ENCODE measurements around the gene PPIL1.

PPIL1 gene

DNA sequence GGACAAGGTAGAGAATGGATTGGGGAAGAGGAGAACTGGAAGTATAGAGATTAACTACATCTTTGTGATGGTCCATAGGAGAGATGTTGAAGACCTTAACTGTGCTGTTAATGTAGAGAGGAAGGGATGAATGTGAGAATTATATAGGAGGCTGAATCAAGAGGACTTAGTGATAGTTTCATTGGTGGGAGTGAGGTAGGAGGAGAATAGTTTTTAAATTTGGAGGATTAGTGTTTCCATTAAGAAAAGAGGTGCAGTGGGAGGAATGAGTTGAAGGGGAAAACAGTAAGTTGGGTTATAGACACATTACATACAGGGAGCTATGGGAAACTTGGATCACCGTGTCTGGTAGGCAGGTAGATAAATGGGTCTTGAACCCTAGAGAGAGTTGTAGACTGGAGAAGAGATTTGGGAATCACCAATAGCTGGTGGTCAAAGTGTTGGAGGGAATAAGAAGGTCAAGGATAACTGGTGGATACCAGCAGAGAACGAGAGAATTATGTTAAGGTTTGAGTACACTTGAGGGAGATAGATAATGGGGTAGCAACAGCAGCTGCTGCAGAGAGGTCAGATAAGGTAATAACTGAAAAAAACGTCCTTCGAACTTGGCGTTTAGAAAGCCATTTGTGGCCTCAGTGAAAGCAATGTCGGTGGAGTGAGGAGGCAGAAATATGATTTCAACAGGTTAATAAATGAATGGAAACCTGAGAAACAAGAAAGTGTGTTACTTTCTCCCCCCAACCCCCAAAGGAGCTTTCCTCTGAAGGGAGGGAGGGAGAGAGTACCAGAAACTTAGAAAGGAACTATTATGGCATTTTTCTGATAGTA is 14.3 kb upstream of the PPIL1 start:
- in situ Hi-C loops (cut with MboI; ENCODE audit: low sequenced_read_pairs): no loop called here

DNA sequence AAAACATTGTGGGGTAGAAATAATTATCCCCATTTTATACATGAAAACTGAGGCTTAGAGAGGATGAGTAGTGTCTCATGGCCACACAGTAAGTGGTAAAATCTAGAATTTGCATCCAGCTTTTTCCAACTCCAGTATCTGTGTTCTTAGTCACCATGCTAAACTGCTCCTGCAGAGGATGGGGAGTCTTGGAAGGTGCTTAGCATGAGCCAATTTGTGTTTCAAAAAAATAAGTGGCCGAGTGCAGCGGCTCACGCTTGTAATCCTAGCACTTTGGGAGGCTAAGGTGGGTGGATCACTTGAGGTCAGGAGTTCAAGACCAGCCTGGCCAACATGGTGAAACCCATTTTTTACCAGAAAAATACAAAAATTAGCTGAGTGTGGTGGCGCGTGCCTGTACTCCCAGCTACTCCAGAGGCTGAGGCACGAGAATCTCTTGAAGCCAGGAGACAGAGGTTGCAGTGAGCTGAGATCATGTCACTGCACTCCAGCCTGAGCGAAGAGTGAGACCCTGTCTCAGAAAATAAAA is 13.6 kb upstream of the PPIL1 start:
- in situ Hi-C loops (cut with MboI; ENCODE audit: low sequenced_read_pairs): no loop called here

DNA sequence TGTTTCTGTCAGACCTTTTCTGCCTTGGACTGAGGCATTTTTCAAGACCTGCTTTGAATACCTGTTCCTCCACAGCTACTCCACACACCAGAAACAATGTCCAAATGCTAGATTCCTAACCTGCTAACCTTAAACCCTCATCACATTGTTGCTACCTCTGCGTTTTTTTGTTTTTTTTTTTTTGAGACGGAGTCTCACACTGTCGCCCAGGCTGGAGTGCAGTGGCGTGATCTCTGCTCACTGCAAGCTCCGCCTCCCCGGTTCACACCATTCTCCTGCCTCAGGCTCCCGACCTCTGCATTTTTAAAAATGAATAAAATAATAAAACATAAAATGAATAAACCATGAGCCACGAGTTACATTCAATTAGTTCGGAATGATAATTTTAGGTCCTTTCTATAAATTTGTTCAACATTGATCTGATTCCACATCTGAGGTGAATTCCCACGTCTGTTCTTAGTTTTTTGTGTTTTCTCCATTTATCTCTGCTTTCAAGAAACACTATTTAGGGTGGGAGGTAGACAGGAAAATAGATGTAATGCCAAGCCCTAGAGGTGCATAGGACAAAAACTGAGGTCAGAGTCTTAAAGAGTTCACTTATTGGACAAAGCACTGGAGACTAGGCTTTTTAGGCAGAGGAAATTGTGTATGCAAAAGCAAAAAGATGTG is 12.5 kb upstream of the PPIL1 start:
- in situ Hi-C loops (cut with MboI; ENCODE audit: low sequenced_read_pairs): no loop called here

DNA sequence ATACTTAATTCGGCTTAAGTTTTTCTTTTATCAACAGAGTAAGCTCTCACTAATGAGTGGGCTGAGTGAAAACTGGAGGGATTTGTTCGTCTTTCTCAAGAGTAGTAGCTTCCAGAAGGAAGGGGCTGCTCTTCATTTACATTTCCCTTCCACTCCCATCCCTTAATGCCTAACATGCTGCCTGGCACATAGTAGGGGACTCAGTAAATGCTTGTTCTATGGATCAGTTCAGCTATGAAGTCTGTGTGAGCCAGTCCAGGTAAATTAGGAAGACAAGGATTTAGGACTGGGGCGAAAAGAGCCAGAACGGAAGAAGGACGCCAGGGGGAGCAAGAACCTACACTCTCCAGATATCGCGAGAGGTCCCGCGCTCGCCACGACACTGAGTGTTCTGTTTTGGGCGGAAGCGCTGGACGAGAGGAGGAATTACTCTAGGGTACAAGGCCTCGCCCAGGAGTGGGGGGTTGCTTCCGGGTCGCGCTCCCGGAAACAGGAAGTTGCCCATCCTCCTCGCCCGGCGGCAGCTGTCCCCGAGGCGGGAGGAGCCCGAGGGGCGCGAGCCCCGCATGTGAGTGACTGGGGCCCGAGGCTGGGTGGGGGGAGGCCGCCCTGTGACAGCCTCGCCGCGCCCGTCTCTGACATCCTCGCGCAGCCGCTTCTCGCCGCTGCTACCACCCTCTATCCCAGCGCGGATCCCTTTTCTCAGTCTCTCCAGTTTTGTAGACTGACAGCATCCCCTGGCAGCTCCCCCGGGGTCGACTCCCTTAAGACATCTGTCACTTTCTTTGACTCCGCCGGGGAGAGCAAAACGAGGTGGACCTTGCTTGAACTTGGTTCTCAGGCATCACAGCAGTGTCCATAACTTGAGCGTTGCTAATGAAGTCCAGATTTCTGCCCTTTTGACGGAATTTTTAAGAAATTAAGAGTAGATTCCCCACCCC is 11.1 kb upstream of the PPIL1 start, which contains the start of gene C6orf89:
TSS of gene C6orf89 (plus strand) at position 492 of the 941 bp plus-strand sequence. CDS start 13,493 bp downstream, outside the sequence.
- in situ Hi-C loops (cut with MboI; ENCODE audit: low sequenced_read_pairs): no loop called here

DNA sequence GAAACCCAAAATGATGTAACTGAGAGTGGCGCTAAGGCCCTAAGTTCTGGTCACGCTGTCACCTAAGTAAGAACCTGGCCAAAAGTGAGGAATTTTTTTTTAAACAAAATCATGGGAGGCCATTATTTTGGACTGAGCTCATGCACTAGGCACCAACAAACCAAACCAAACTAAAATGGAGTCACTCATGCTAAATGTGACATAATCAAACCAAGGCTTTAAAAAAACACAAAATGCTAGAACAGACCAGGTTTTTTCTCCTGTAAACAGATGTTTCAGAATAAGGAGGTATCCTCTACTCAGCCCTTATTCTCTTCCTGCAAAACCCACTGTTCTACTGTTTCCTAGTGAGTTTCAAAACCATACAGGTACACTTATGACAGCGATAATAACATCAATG is 10.0 kb upstream of the PPIL1 start:
- in situ Hi-C loops (cut with MboI; ENCODE audit: low sequenced_read_pairs): no loop called here

DNA sequence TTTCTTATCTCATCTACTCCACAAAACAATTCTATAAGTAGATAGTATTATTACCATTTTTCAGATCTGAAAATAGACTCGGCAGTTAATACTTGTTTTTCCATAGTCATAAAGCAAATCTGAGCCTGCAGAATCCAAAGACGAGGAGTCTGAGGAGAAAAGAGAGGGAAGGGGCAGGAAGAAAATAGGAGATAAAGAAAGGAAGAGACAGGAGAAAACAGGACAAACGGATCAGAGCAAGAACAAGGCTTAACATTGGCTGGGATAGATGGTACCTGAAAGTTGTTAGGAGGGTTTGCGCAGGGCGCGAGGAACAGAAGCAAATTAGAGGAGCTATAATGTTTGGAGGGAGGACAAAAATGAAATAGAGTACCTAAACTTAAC is 639 bp upstream of the PPIL1 start:
- in situ Hi-C loops (cut with MboI; ENCODE audit: low sequenced_read_pairs): no loop called here

DNA sequence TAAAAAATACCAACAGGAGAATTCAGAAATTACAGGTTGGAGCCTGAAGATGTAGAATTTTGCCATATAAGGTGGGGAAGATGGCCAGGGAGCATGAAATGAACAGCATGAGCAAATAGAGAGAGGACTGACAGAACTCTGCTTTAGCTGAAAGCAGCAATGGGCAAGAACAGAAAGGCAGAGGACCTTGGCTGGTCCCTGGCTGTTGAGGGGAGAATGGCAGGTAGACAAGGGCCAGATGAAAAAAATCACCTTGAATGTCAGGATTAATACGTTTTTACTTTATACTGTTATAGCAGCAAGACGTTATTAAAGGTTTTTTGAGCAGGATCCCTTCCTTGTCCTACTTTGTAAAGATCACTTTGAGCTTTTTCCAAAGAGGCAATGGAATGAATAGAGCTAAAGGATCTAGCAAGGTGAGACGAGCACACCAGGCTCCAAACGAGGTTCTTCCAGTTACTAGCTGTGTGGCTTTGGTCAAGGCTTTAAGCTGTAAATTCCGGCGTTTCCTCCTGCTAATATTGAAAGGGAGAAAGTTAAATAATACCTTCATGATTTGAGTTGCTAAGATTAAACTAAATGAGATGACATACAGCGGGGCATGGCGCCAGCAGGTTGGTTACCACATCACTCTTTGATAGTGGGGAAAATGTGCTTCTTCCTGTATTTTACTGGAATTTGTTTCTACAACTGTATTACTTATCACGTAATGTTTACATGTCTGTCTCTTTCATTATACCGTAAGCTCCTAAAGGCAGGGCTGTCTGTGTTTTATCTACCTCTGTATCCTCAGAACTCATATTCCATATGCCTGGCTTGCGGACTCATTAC is 776 bp downstream of the PPIL1 start:
- in situ Hi-C loops (cut with MboI; ENCODE audit: low sequenced_read_pairs): no loop called here

DNA sequence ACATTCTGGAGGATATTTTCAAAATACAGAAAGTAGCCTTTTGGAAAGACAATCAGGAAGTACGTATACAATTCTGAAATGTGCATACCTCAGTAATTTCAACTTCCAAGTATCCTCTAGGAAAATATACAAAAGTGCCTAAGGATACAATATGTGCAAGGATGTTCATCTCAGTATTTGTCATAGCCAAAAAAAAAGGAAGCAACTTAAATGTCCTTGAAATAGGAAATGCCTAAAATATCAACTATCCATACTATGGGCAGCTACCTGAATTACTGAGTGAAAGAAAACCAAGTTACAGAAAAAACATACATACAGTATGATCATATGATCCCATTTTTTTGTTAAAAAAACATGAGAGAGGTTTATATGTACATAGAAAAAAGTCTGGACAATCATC is 1.5 kb downstream of the PPIL1 start:
- in situ Hi-C loops (cut with MboI; ENCODE audit: low sequenced_read_pairs): no loop called here

DNA sequence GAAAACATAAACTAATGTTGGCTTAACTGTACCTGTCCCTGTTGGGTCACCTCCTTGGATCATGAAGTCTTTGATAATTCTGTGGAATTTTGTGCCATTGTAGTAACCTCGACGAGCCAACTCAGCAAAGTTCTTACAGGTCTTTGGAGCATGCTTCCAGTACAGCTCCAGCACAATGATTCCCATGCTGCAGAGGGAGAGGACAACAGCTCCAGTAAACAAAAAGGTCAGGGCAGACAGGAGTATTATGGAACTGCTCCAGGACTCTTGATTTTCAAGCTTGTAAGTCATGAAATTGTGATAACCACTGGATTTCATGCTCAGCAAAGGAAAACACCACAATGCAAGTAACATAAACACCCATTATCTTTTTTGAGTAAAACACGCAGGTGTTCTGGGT is 2.9 kb downstream of the PPIL1 start:
- in situ Hi-C loops (cut with MboI; ENCODE audit: low sequenced_read_pairs): no loop called here

DNA sequence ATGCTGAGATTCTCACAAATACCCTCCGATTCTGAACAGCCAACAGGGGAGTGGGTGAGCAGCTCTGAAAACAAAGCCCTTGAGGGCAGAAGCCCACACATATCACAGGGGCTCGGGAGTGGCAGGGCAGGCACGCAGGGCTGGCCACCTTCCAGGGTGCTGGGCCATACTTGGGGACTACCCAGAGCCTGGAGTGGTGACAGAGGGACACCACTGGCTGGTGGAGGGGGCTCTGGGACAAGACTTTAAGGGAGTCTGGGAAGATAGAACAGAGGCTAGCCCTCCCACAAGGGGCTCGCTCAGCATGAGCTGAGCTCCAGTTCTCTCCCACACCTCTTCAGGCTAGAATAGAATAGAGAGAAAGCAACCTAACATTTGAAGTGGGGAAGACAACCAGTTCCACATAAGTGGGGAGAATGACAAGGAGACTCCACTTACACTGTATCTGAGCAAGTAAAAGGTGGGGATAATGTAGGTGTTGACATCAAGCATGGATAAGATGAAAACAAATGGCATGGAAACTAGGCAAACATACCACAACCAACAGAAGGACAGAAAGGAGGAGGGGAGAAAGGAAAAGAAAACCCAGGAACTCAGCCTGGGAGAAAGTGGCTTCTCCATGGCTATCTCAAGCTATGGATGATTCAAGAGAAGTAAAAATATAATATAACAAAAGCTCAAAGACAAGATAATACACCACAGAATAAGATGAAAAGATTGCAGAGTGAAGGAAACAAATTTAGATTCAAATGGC is 7.0 kb downstream of the PPIL1 start:
- in situ Hi-C loops (cut with MboI; ENCODE audit: low sequenced_read_pairs): no loop called here

DNA sequence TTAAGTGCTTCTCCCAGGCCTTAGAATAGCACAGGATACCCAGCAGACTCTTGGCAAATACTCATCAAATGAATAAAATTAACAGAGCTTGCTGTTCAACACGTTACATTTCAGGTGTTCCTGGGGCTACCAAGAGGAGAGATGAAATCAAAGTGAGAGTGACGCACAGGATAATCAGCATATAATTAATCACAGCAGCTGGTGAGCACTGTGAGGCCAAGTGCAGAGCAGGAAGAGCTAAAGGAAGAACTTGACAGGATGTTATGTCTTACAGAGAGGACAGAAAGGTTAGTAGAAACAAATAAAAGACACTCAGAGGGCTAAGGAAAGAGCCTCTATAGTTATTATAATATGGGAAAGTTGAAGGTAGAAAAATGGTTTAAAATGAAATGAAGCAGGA is 8.8 kb downstream of the PPIL1 start:
- in situ Hi-C loops (cut with MboI; ENCODE audit: low sequenced_read_pairs): no loop called here

DNA sequence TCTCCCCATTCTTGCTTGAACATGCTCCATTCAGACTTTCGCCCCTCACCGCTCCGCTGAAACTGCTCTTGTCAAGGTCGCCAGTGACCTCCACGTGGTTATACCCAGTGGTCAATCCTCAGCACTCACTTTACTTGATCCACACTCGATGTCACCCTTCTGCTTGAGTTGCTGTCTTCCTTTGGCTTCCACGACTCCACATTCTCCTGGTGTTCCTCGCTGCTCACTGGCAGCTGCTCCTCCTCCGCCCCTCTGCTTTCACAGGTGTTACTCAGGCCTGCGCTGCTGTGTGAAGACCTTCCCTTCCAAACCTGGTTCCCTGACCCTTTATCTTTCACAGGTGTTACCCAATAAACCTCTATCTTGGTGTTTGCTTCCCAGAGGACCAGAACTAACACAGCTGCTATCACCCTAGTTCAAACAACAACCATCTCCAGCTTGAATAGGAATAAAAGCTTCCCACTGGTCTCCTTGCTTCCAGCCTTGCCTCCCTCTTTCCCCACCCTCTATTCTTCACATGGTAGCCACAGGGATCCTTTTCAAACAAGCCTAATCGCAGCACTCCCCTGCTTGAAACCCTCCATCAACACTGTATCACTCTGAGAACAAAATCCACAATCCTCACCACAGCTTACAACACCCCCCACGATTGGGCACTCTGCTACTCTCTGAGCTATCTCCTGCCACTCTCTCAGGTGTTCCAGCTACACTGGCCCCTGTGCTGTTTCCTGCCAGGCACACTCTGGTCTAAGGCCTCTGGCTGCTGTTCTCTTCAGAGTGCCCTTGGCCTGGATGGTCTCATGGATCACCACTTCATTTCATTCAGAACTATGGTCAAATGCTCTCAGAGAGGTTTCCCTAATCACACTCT is 10.7 kb downstream of the PPIL1 start:
- in situ Hi-C loops (cut with MboI; ENCODE audit: low sequenced_read_pairs): no loop called here

DNA sequence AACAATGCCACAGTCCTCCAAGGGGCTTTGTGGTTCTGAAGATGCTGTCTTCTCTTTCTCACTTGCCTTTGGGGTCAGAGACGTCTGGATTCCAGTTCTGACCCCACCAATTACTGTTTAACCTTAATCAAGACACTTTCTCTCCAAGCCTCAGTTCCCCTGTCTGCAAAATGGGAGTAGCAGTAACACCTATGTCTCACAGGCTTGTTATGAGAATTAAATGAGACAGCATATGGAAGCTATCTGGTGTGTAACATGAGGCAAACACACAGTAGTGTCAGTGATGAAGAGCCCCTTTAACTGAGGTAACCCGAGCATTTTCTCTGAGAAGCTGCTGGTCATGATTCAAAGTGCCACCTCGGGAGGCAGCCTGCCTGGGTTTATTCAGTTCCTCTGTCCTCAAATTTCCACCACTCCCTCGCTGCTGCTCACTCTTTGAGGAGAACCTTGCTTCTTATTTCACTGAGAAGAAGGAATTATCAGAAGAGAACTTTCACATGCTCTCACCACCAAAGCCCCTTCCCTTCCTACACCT is 11.7 kb downstream of the PPIL1 start:
- in situ Hi-C loops (cut with MboI; ENCODE audit: low sequenced_read_pairs): no loop called here

DNA sequence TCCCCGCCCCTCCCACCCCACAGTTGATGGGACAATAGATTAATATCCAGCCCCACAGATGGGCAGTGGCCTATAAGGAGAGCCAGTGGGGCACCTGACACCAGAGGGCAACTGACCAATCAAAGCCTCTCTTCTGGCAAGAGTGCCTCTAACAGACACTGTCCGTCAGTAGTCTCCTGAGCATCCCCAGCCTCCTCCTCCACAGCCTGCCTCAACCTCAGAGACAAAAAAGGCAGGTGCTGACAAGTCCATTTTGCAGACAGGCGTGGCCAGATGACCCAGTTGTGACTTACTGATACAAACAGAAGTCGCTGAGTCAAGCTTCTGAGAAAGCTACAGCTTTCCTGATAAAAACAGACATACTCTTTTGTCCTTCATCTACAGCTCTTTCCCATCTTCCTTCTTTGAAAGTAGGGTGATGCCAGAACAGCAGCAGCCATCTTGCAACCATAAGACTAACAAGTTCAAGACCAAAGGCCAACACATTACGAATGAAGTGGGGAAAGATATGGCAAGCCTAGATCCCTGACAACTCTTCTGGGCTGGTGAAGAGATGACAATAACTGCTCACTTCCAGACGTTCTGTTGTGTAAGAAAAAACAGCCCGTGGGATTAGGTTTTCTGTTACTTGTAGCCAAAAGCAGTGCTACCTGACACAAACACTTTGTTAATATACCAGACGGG is 12.3 kb downstream of the PPIL1 start:
- in situ Hi-C loops (cut with MboI; ENCODE audit: low sequenced_read_pairs): no loop called here

DNA sequence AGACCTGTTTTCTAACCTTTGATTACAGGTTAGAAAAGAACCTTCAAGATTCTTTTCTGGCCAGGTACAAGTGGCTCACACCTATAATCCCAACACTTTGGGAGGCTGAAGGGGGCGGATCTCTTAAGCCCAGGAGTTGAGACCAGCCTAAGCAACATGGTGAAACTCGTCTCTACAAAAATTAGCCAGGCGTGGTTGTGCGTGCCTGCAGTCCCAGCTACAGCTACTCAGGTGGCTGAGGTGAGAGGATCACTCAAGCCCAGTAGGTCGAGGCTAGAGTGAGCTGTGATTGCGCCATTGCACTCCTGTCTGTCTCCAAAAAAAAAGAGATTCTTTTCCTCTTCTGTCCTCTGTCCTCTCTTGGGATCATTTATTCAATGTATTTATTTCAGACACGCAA is 14.5 kb downstream of the PPIL1 start:
- in situ Hi-C loops (cut with MboI; ENCODE audit: low sequenced_read_pairs): no loop called here

DNA sequence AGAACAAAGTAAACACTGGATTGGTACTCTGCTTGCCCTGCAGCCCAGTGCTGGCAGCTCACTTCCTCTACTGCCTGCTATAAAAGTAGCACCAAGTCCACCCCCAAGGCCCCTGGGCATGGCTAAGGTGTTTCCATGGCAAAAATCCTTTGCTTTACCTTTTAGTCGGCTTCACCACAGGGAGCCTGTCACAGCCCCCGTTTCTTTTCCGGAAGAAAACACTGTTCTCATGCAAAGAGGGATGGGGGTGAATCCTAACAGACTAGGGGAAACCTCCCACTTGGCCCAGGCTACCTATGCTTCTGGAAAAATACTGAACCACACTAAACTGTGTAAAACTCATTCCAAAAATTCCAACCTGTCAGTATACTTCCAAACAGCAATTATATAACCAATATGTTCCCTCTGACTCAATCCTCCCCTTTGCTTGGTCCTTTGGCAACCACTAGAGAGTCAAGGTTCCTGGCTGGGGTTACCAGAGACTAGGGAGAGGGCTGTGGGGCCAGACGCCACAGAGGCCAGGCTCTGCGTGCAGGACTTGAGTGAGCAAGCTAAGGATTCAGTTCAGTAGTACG is 16.1 kb downstream of the PPIL1 start:
- in situ Hi-C loops (cut with MboI; ENCODE audit: low sequenced_read_pairs): no loop called here

DNA sequence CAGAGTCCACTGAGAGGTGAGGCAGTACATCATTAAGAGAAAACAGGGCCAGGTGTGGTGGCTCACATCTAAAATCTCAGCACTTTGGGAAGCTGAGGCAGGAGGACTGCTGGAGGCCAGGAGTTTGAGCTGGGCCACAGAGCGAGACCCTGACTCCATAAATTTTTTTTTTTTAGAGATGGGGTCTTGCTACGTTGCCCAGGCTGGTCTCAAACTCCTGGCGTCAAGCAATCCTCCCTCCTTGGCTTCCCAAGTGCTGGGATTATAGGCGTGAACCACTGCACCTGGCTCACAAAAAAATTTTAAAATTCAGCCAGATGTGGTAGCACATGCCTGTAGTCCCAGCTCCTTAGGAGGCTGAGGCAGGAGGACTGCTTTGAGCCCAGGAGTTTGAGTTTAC is 17.3 kb downstream of the PPIL1 start:
- in situ Hi-C loops (cut with MboI; ENCODE audit: low sequenced_read_pairs): no loop called here

Data from HL-60/S4 (cell line).